ENCODE measurements around the gene ZNF385B.

- TF ChIP-seq POLR2A (IDR thresholded peaks at IDR 0.05) (no peak), CTCF (IDR thresholded peaks at IDR 0.05) (no peak)
Measured at GRCh38 chr2:179619947-179620467, 241.4 kb downstream of the ZNF385B start.
